A172 (cell line): ENCODE results near the gene NUB1. TPM values are rescaled to one million over a fixed set of nuclear protein-coding genes. Genes with fewer than 3 reads are reported as not detected.
"Not testable (repeated sequence)": the region's sequence is repeated elsewhere in the genome, so short reads cannot be mapped to it uniquely, and the experiment has no call there.

Experiments used
- DNase-seq: peaks from one replicate; pipeline ENCODE4 v3.0.0-alpha.2; 2015; ENCODE audit warnings: low spot score
- total RNA-seq: library from RNA; depleted of rRNA; stranded (reverse); fragments of >200 nt; shearing (Covaris generic); gene quantifications from 2 replicates; pipeline ENCODE4 v1.2.3, GENCODE V29; 2014; rRNA removed

The NUB1 gene, protein sequence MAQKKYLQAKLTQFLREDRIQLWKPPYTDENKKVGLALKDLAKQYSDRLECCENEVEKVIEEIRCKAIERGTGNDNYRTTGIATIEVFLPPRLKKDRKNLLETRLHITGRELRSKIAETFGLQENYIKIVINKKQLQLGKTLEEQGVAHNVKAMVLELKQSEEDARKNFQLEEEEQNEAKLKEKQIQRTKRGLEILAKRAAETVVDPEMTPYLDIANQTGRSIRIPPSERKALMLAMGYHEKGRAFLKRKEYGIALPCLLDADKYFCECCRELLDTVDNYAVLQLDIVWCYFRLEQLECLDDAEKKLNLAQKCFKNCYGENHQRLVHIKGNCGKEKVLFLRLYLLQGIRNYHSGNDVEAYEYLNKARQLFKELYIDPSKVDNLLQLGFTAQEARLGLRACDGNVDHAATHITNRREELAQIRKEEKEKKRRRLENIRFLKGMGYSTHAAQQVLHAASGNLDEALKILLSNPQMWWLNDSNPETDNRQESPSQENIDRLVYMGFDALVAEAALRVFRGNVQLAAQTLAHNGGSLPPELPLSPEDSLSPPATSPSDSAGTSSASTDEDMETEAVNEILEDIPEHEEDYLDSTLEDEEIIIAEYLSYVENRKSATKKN
- total RNA-seq: 48.5 and 58.0 TPM in 2 replicates

GRCh38 chr7:151341357-151342101 lies at the start of gene NUB1:
TSS of gene NUB1 (plus strand) at chr7:151341812. CDS start at chr7:151345350, 3,538 bp downstream.
- DNase-seq: peak; percentile 62

- no peak for DNase-seq
These were observed 48.8 kb upstream of the NUB1 start for GRCh38 chr7:151292850-151293249.

DNA sequence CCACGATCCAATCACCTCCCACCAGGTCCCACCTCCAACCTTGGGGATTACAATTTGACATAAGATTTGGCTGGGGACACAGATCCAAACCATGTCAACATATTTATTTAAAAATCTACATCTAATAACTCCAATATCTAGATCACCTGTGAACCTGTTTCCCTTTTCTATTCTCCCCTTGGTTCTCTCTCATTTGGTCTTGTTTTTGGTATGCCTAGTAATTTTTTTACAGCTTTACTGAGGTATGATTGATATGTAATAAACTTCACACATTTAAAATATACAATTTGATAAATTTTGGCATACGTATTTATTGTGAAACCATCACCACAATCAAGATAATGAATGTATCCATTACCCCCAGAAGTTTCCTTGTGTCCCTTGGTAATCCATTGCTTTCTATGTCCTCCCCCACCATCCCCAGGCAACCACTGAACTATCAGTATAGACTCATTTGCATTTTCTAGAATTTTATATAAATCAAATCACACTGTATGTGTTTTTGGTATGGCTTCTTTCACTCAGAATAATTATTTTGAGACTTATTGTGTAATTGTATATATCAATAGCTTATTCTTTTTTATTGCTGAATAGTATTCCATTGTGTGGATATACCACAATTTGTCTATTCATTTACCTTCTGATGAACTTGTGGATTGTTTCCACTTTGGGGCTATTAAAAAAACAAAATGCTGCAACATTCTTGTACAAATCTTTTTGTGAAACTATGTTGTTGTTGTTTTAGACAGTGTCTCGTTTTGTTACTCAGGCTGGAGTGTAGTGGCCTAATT lies 45.2 kb upstream of the NUB1 start:
- DNase-seq: no peak

DNA sequence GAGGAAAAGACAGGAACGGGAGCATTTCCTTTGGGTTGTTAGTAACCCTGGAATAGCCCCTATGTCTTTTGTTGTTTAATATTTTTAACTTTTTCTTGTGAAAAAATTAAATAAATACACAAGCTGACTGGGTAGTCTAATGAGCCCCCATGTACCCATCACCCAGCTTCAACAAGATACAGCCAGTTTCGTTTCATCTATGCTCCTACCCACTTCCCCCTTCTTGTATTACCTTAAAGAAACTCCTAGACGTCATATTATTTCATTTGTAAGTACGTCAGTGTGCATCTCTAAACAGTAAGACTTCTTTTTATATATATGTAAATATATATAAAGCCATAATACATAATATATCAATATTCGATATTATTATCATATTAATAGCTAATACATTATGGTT lies 42.8 kb upstream of the NUB1 start:
- DNase-seq: no peak

GRCh38 chr7:151299530-151299929 lies 42.1 kb upstream of the NUB1 start:
- no peak for DNase-seq

GRCh38 chr7:151299940-151300645 lies 41.5 kb upstream of the NUB1 start:
- no peak for DNase-seq

DNA sequence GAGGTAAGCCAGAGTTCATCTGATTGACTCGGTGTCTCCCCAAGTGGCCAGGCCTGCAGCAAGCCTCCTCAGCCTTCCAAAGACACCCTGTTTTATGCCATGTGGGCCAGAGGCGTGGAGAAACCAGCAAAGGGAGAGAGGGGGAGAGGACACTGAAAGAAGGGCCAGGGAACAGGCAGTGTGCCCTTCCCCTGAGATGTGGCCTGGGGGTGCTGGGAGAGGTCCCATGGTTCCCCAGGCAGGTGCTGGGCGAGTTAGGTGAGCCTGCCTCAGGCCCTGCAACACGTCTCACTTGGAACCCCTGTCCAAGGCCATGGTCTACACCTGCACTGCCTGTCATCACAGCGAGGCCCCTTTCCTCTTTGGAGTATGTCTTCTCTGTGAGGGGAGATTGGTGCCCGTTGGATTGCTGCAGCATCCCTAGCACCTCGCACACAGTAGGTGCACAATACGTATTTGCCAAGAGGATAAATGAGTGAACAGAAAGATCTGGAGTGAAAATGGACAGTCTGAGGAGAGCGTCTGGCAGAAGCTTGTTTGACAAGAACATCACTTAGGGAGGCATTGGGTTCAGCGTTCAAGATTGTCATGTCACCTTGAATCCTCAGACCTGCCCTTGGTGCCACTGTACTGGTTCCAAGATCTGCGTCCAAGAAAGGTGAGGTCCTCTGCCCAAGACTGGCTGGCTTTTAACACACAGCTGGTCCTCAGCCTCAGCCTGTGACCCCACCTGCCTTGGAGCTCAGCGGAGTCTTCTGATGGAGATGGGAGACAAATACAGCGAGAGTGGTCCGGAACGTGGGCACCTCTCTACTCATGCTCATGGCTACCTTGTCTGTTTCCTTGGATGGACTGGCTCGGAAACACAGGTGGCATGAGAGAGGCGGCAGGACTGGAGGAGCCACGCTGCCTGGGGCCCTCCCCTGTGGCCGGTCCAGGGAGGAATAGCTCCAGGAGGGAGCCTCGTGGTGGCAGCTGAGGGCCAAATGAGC lies 39.8 kb upstream of the NUB1 start:
- no peak for DNase-seq

GRCh38 chr7:151304251-151304650 lies 37.4 kb upstream of the NUB1 start:
- not testable (repeated sequence) for DNase-seq

DNA sequence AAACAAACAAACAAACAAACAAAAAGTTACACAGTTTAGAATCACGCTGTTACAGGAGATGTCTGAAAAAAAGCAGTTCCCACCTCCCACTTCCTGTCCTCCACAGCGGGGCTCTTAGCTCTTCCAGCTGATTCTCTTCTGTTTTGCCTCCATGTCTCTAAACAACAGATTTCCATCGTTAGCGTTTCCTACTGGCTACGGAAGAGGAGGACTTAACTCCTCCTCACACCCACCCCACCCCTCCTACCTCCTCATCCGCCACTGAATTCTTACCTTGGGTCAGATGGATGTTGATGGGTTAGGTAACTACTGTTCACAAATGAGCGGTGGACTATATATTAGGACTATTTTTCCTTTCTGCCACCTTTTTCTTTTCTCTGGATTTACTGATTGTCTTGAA lies 36.8 kb upstream of the NUB1 start:
- DNase-seq: no peak

GRCh38 chr7:151306374-151306773 lies 35.2 kb upstream of the NUB1 start:
- DNase-seq: no peak

DNA sequence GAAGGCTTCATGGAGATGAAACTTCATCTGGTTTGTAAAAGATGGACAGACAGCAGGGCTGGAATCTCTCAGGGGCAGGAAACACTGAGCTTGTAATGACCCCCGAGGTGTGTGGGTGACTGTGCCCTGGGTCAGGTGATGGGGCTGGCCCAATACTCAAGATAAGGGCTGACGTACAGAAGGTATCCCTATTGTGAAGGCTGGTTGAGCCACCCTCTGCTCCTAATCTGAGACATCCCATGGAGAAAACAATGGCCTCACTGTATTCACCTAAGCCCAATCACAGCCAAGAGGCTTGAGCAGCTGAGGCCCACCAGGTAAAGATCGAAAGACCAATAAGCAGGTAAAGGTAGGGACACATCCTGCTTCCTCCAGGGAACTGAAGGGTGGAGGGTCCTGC lies 34.8 kb upstream of the NUB1 start:
- DNase-seq: no peak

DNA sequence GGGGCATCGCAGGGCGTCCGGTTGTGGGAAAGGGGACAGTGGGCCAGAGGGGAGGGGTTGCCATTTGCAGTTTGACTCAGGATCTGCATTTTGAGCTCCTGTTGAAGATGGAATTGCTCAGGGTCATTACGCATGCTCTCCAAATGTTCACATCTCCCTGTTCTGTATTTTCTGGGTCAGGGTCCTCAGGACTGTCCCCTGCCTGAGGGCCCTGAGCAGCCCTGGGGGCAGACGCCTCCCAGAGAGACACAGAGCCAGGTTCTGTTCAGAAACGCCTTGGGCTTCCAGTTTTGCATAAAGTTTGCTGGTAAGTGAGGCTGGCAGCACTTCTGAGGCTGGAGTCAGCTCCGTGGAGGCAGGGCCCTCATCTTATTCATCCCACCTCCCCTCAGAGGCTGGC lies 34.1 kb upstream of the NUB1 start:
- DNase-seq: no peak

DNA sequence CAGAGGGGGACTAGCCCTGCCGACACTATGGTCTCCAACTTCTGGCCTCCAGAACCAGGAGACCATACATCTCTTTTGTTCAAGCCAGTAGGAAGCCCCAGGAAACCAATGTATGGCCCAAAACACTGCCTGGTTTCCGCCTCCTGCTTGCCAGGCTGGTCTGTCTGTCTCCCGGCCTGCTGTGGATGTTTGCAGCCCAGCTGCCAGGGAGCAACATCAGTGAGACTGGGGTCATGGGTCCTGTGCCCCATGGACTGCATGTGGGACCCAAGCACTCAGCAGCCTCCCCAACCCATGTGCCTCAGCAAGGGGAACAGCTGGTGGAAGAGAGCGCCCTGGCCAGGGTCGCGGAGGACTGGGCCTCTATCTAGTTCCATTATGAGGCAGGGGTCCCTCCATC lies 33.4 kb upstream of the NUB1 start:
- no peak for DNase-seq

GRCh38 chr7:151308791-151309190 lies 32.8 kb upstream of the NUB1 start:
- no peak for DNase-seq

- DNase-seq: peak; percentile 80
These were observed 32.3 kb upstream of the NUB1 start for GRCh38 chr7:151309311-151309710.

GRCh38 chr7:151310578-151310977 lies 31.0 kb upstream of the NUB1 start:
- no peak for DNase-seq

GRCh38 chr7:151311294-151311864 lies 30.2 kb upstream of the NUB1 start:
- no peak for DNase-seq

DNA sequence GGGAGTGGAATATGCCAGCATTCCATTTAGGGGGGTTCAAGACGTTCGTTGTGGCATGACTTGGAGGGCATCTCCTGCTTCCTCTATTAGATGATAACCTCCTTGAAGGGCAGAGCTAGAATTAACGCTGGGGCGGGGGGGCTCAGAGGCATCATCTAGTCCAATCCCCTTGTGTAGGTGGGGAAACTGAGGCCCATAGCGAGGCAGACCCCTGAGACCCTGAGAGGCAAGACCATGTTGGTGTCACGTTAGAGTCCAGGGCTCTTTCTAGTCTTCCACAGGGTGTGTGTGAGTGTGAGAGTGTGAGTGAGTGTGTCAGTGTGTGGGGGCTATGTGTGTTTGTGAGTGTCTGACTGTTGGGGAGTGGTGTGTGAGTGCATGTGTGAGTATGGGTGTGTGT lies 29.3 kb upstream of the NUB1 start:
- DNase-seq: no peak
